Thyroid gland (tissue), 4 donors: ENCODE results near the gene SULT1B1. TPM values are rescaled to one million over a fixed set of nuclear protein-coding genes. Genes with fewer than 3 reads are reported as not detected.

Experiments used
- DNase-seq, 2 donors: peaks; one replicate each; pipeline ENCODE4 v3.0.0-alpha.2; 2019
- H3K27ac ChIP-seq, 3 donors: fragments of 200-600 bp; sonication (generic); 1 replicate in 2 of 3; 2 replicates in 1 of 3; pipeline ENCODE4 v1.5.1; 2016 to 2019; ENCODE audit warnings: mild to moderate bottlenecking in 1 of 3, moderate library complexity in 1 of 3
- H3K27me3 ChIP-seq: fragments of 200-600 bp; sonication (generic); one replicate; pipeline ENCODE4 v1.5.1; 2019
- H3K36me3 ChIP-seq, 2 donors: fragments of 200-600 bp; sonication (generic); one replicate each; pipeline ENCODE4 v1.5.1; 2016 to 2019
- H3K4me1 ChIP-seq, 2 donors: fragments of 200-600 bp; sonication (generic); one replicate each; pipeline ENCODE4 v1.5.1; 2017 to 2019
- H3K4me3 ChIP-seq, 3 donors: fragments of 200-600 bp; sonication (generic); replicated peaks in 1 of 3; 1 replicate in 2 of 3; 2 replicates in 1 of 3; pipeline ENCODE4 v1.5.1; 2016; ENCODE audit warnings: mild to moderate bottlenecking in 1 of 3
- H3K9me3 ChIP-seq: fragments of 200-600 bp; sonication (generic); one replicate; pipeline ENCODE4 v1.5.1; 2017
- CTCF ChIP-seq, 6 experiments: fragments of 200-600 bp in 3 of 6; fragments of 450-650 bp in 3 of 6; sonication (generic) in 3 of 6; IDR thresholded peaks; one replicate each; pipeline ENCODE4 v1.5.1; 2016 to 2019; ENCODE audit warnings: antibody characterized with exemption in 6 of 6, mild to moderate bottlenecking in 2 of 6, inconsistent platforms in 1 of 6, moderate library complexity in 1 of 6
- POLR2A ChIP-seq, 2 donors: fragments of 450-650 bp; IDR thresholded peaks; one replicate each; pipeline ENCODE4 v1.6.1; 2017; ENCODE audit warnings: antibody characterized with exemption in 2 of 2, mild to moderate bottlenecking in 2 of 2, moderate library complexity in 1 of 2
- WGBS, 2 donors: methylation state at CpG; one replicate each; pipeline ENCODE4 v1.1.5; 2017; 5-methylcytosine and 5-hydroxymethylcytosine counted together
- intact Hi-C: fragments of 100-400 bp; cut with DNase I; formaldehyde crosslinking; loops from one replicate; pipeline ENCODE4 v1.15.1; 2023
- total RNA-seq, 4 donors: library from RNA; depleted of rRNA; stranded (reverse); fragments of >200 nt; gene quantifications; one replicate each; pipeline ENCODE4 v1.2.3, GENCODE V29; 2016

Gene SULT1B1
- total RNA-seq, 4 donors from 2014 or later, result 0.33 to 0.83 (median 0.51) TPM

DNA sequence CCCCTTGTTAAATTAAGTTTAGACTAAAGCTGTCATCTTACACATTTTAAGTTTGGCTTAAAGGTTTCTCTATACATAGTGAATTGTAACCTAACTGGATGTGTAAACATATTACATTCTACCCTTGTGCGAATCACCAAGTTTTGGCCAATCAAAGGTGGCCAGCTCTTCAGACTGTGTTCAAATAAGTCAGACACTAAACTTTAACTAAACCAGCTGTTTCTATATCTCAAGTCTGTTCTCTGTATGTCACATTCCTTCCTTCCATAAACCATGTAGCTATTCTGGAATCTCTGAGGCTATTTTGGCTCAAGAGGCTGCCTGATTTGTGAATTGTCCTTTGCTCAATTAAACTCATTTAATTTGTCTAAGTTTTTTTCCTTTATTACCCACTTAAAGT is 6.7 kb downstream of the SULT1B1 start:
- no peak for TF ChIP-seq POLR2A (IDR thresholded peaks at IDR 0.05)
- TF ChIP-seq CTCF (IDR thresholded peaks at IDR 0.05), result no peak
- Histone ChIP-seq H3K27ac (no peak overlapping the region), H3K4me1 (no peaks in the 10 kb centered on the region), H3K9me3 (no peaks in the 10 kb centered on the region), H3K27me3 (no peaks in the 10 kb centered on the region), H3K36me3 (no peaks in the 10 kb centered on the region), H3K4me3 (no peak overlapping the region)
- WGBS, 2 donors, result 84 to 87% methylated on average over 1 of the region's 1 CpG
- DNase-seq, result no peak
- intact Hi-C loops, result no loop called here

- no peak overlapping the region for H3K27ac ChIP-seq
- TF ChIP-seq CTCF (IDR thresholded peaks at IDR 0.05), result no peak
- no peak for TF ChIP-seq POLR2A (IDR thresholded peaks at IDR 0.05)
- no peaks in the 10 kb centered on the region for H3K9me3 ChIP-seq
- no peaks in the 10 kb centered on the region for H3K36me3 ChIP-seq
- no peaks in the 10 kb centered on the region for H3K4me1 ChIP-seq
- no peak overlapping the region for H3K4me3 ChIP-seq
- intact Hi-C loops, result no loop called here
- H3K27me3 ChIP-seq, result no peaks in the 10 kb centered on the region
- no peak for DNase-seq
Measured at GRCh38 chr4:69750346-69750745, 10.1 kb downstream of the SULT1B1 start.

DNA sequence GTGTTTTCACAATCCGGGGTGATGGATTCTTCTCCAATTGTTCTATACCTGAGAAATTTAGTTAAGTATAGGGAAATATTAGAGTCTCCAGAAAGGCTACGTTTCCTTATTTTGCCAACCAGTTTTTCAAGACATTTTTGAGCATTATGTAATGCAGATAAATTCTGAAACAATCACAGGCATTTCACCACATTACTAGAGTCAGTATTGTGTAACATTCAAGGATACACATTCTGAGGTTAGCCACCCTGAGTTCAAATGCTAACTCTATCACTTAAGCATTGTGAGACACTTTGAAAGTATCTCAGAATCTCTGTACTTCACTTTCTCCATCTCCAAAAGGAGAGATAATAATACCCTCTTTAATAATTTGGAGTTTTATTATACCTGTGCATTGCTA is 10.6 kb downstream of the SULT1B1 start:
- Histone ChIP-seq H3K9me3 (no peaks in the 10 kb centered on the region), H3K4me3 (no peak overlapping the region), H3K36me3 (no peaks in the 10 kb centered on the region), H3K27me3 (no peaks in the 10 kb centered on the region), H3K27ac (no peak overlapping the region), H3K4me1 (no peaks in the 10 kb centered on the region)
- intact Hi-C loops, result no loop called here
- TF ChIP-seq POLR2A (IDR thresholded peaks at IDR 0.05), result no peak
- no peak for TF ChIP-seq CTCF (IDR thresholded peaks at IDR 0.05)
- no peak for DNase-seq
- 84 to 87% methylated on average over 2 of the region's 2 CpGs for WGBS, 2 donors

GRCh38 chr4:69748173-69748572 is 12.2 kb downstream of the SULT1B1 start:
- intact Hi-C loops, result no loop called here
- H3K4me3 ChIP-seq, result no peak overlapping the region
- H3K27me3 ChIP-seq, result no peaks in the 10 kb centered on the region
- H3K9me3 ChIP-seq, result no peaks in the 10 kb centered on the region
- no peak overlapping the region for H3K27ac ChIP-seq
- TF ChIP-seq POLR2A (IDR thresholded peaks at IDR 0.05), result no peak
- no peak for TF ChIP-seq CTCF (IDR thresholded peaks at IDR 0.05)
- H3K36me3 ChIP-seq, result no peaks in the 10 kb centered on the region
- 77 to 80% methylated on average over 1 of the region's 1 CpG for WGBS, 2 donors
- DNase-seq, result no peak
- H3K4me1 ChIP-seq, result no peaks in the 10 kb centered on the region

GRCh38 chr4:69744157-69744478 is 16.3 kb downstream of the SULT1B1 start:
- TF ChIP-seq CTCF (IDR thresholded peaks at IDR 0.05) (no peak), POLR2A (IDR thresholded peaks at IDR 0.05) (no peak)
- no peak overlapping the region for H3K27ac ChIP-seq
- DNase-seq, result no peak
- intact Hi-C loops, result no loop called here
- no peaks in the 10 kb centered on the region for H3K4me1 ChIP-seq
- H3K9me3 ChIP-seq, result no peaks in the 10 kb centered on the region
- H3K36me3 ChIP-seq, result no peaks in the 10 kb centered on the region
- no peak overlapping the region for H3K4me3 ChIP-seq
- WGBS, 2 donors, result 86 to 100% methylated on average over 2 to 11 of the region's 11 CpGs
- H3K27me3 ChIP-seq, result no peaks in the 10 kb centered on the region
